ENCODE measurements around the gene TRAF5. TPM values are rescaled to one million over a fixed set of nuclear protein-coding genes. Genes with fewer than 3 reads are reported as not detected.
A peak's percentile ranks its signal among the peaks of the same experiment; 100 is the strongest.

Gene TRAF5
- total RNA-seq, 1 experiment from 2014 or later: 22.2 TPM

DNA sequence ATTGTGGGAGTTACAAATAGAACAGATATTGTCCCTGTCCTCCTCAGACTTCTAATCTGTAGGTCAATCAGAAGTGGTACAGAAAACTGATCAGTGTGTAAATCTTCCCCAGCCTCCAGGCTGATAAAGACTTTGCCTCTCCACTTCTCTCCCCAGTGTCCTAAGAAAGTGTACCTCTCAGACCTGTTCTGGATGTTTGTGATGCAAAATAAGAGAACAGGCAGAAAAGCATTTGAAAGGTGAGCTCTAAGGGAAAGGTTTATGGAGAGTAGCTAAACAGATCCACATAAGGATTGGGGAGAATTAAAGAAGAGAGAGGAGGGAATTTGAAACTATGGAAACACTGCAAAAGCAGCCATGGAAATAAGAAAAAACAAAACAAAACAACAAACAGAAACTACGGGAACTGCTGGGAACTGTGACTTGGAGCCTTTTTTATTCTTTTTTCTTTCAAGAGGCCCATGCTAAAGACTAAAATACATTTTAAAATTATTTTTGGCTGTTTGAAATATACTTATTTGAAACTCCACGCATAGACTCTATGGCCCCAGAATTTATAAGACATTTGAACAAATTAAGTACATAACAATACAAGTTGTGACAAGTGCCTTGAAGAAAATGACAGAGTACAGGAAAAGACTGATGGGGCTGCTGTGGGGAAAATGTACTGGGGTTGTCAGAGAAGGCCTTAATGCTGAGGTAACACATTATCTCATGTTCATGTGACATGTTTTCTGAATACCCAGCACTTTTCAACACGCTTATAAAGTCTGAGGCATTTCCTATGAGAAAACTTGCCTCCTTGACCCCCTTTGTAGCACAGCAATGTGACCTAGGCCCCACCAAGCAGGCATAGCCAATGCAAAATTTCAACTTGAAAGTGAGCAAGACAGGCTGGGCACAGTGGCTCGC is 51.2 kb downstream of the TRAF5 start:
- Mint-ChIP-seq H3K27ac (peak overlapping the region; percentile 92), H3K36me3 (peaks cover 10% of the 10 kb centered on the region), H3K9me3 (no peaks in the 10 kb centered on the region), H3K27me3 (ENCODE audit: low read depth) (no peaks in the 10 kb centered on the region), H3K4me1 (peaks cover 53% of the 10 kb centered on the region), H3K4me3 (peak overlapping the region; percentile 33)
- ATAC-seq (peak; percentile 83), DNase-seq (ENCODE audit: low spot score) (no peak)
- POLR2A ChIA-PET: no interaction called here
- CTCF ChIA-PET: interaction anchor here (0.6 to 1.2 kb wide), 6 partner anchors 31 to 364 kb away, joined by 3 to 5 read pairs (median 4); no protein-coding TSS in a partner anchor
- TF ChIP-seq AFF4 (CRISPR knock-in tag; IDR thresholded peaks at IDR 0.05; ENCODE audit: borderline replicate concordance) (no peak), SMAD4 (CRISPR knock-in tag; IDR thresholded peaks at IDR 0.05) (no peak), ZBTB21 (CRISPR knock-in tag; IDR thresholded peaks at IDR 0.05; ENCODE audit: borderline replicate concordance) (no peak), ZNF281 (CRISPR knock-in tag; IDR thresholded peaks at IDR 0.05) (no peak), FOXP4 (CRISPR knock-in tag; IDR thresholded peaks at IDR 0.05) (no peak)
- TF ChIP-seq, protein P1, sequence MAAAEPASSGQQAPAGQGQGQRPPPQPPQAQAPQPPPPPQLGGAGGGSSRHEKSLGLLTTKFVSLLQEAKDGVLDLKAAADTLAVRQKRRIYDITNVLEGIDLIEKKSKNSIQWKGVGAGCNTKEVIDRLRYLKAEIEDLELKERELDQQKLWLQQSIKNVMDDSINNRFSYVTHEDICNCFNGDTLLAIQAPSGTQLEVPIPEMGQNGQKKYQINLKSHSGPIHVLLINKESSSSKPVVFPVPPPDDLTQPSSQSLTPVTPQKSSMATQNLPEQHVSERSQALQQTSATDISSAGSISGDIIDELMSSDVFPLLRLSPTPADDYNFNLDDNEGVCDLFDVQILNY (CRISPR knock-in tag; IDR thresholded peaks at IDR 0.05): no peak
- TF ChIP-seq, protein P2, sequence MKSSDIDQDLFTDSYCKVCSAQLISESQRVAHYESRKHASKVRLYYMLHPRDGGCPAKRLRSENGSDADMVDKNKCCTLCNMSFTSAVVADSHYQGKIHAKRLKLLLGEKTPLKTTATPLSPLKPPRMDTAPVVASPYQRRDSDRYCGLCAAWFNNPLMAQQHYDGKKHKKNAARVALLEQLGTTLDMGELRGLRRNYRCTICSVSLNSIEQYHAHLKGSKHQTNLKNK (CRISPR knock-in tag; IDR thresholded peaks at IDR 0.05): peak; percentile 59; the same call in 1 of the 2 replicates
- TF ChIP-seq, protein P3, sequence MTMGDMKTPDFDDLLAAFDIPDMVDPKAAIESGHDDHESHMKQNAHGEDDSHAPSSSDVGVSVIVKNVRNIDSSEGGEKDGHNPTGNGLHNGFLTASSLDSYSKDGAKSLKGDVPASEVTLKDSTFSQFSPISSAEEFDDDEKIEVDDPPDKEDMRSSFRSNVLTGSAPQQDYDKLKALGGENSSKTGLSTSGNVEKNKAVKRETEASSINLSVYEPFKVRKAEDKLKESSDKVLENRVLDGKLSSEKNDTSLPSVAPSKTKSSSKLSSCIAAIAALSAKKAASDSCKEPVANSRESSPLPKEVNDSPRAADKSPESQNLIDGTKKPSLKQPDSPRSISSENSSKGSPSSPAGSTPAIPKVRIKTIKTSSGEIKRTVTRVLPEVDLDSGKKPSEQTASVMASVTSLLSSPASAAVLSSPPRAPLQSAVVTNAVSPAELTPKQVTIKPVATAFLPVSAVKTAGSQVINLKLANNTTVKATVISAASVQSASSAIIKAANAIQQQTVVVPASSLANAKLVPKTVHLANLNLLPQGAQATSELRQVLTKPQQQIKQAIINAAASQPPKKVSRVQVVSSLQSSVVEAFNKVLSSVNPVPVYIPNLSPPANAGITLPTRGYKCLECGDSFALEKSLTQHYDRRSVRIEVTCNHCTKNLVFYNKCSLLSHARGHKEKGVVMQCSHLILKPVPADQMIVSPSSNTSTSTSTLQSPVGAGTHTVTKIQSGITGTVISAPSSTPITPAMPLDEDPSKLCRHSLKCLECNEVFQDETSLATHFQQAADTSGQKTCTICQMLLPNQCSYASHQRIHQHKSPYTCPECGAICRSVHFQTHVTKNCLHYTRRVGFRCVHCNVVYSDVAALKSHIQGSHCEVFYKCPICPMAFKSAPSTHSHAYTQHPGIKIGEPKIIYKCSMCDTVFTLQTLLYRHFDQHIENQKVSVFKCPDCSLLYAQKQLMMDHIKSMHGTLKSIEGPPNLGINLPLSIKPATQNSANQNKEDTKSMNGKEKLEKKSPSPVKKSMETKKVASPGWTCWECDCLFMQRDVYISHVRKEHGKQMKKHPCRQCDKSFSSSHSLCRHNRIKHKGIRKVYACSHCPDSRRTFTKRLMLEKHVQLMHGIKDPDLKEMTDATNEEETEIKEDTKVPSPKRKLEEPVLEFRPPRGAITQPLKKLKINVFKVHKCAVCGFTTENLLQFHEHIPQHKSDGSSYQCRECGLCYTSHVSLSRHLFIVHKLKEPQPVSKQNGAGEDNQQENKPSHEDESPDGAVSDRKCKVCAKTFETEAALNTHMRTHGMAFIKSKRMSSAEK (CRISPR knock-in tag; IDR thresholded peaks at IDR 0.05; ENCODE audit: borderline replicate concordance): no peak
